GM13977 (cell line): ENCODE measurements around the gene WWOX.

ENCODE experiments used
- DNase-seq: peaks from one replicate; pipeline ENCODE4 v3.0.0; 2012; ENCODE audit warnings: low spot score
- in situ Hi-C: fragments of 300-500 bp; cut with MboI; formaldehyde crosslinking; loops from one replicate; pipeline ENCODE4 v1.12.0; 2022; ENCODE audit warnings: low sequenced_read_pairs, low pct_unique_long_range_greater_than_20kb, mixed read lengths, inconsistent platforms; ENCODE audit not compliant: unreplicated experiment
- TF ChIP-seq, protein P1 (sequence below): IDR thresholded peaks from 2 replicates; pipeline ENCODE4 v1.5.1; 2012; ENCODE audit warnings: mild to moderate bottlenecking, control low read depth; ENCODE audit not compliant: insufficient read depth; ENCODE audit errors: extremely low read depth, missing control alignments

WWOX gene

DNA sequence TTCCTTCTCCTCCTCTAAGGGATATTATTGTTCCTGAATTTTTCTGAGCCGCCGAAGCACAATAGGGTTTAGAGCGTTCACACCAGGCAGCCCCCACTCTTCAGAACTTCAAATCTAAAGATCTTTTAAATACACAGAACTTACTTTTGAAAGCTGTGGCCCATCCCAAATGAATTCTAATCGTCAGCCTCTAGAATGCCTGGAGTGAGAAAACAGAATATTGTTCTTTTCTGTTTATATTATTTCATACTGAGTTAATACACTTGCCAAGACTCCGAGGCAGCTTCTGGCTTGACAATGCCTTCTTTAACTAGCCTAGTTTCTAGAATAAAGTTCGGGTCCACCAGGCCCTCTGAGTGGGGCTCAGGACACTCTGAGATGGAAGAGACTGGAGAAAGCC is 405.6 kb downstream of the WWOX start:
- in situ Hi-C loops = loop anchor here (25.0 kb wide), 1 partner anchor 1107 kb away; the partner anchor contains the start of gene MAF
- DNase-seq = no peak
- TF ChIP-seq, protein P1, sequence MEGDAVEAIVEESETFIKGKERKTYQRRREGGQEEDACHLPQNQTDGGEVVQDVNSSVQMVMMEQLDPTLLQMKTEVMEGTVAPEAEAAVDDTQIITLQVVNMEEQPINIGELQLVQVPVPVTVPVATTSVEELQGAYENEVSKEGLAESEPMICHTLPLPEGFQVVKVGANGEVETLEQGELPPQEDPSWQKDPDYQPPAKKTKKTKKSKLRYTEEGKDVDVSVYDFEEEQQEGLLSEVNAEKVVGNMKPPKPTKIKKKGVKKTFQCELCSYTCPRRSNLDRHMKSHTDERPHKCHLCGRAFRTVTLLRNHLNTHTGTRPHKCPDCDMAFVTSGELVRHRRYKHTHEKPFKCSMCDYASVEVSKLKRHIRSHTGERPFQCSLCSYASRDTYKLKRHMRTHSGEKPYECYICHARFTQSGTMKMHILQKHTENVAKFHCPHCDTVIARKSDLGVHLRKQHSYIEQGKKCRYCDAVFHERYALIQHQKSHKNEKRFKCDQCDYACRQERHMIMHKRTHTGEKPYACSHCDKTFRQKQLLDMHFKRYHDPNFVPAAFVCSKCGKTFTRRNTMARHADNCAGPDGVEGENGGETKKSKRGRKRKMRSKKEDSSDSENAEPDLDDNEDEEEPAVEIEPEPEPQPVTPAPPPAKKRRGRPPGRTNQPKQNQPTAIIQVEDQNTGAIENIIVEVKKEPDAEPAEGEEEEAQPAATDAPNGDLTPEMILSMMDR = no peak

DNA sequence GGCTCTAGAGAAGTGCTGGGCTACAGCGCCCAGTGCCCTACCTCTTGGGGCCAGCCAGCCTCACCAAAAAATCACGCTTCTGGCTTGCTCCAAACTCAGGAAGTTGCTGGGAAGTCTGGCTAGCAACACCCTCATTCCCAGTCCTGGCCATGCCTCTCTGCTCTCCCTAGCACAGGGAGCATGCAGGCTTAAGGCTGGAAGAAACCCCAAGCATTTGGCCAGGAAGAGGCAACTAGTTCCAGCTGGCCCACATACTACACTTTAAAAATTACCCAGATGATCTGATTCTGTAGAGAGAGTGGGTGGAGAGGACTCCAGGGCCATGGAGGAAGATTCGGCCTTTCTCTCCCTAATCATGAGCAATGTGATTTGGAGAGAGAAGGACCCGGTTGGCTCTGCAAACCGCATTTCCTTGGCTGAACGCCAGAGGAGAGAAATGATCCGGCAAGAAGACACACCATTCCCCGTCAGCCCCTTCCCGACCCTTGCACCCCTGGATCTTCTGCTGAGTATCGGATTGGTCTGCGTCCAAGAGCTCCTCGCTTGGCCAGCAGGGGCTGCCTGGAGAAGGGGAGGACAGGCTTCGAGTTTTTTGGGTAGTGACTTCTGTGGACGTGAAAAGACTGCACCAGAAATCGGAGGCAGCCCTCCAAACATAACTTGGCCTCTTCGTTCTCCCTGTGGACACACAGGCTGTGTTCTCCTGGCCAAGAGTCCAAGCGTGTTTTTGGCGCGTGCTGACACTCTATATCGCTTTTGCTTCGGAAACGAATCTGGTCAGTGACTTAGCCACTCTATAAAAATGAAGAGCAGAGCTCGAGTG is 406.3 kb downstream of the WWOX start:
- TF ChIP-seq, protein P1 = no peak
- in situ Hi-C loops = loop anchor here (25.0 kb wide), 1 partner anchor 1107 kb away; the partner anchor contains the start of gene MAF
- no peak for DNase-seq

DNA sequence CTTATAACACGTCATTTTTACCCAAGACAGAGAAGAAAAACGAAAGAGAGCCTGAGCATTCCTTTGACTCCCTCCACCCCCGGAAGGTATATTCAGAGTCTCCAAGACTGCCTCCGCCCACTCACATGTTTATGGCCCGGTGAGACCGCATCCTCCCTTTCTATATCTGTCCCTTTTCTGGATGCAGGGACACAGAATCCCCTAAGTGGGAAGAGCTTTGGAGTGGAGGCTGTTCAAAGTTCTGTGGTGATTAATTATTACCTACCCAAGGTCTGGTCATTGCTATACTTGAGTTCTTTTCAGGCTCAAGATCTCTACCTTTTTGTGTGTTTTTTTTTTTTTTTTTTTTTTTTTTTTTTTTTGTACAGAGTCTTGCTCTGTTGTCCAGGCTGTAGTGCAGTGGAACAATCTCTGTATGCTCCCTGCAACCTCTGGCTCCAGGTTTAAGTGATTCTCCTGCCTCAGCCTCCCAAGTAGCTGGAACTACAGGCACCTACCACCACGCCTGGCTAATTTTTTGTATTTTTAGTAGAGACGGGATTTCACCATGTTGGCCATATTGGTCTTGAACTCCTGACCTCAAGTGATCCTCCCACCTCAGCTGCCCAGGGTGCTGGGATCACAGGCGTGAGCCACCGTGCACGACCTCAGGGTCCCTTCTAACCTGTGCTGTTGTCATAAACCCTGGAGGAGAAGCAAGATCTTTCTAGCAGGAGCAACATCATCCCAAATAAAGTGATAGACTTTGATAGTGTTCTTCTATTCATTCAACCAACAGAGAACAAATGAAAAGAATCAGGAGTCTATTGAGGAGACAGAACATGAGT is 407.1 kb downstream of the WWOX start:
- TF ChIP-seq, protein P1 = no peak
- in situ Hi-C loops = loop anchor here (25.0 kb wide), 1 partner anchor 1106 kb away; the partner anchor contains the start of gene MAF

DNA sequence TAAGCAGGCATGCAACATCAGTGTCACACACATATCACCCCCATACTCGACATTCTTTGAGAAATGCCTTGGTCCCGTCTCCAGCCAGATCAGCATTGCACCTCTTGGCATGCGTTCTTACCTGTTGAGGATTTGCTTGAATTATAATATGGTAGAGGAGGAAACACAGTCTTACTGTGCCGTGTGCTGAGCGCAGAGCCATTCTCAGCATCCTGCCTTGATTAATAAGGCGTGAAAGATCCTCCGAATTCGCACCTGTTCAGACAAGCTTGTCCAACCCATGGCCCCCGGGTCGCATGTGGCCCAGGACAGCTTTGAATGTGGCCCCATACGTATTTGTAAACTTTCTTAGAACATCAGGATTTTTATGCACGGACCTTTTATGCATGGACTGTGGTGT is 408.1 kb downstream of the WWOX start:
- in situ Hi-C loops = loop anchor here (25.0 kb wide), 1 partner anchor 1105 kb away; the partner anchor contains the start of gene MAF
- no peak for DNase-seq
- TF ChIP-seq, protein P1 = no peak

More for the DNA sequence above, 407.1 kb downstream of the WWOX start:
- DNase-seq = no peak

DNA sequence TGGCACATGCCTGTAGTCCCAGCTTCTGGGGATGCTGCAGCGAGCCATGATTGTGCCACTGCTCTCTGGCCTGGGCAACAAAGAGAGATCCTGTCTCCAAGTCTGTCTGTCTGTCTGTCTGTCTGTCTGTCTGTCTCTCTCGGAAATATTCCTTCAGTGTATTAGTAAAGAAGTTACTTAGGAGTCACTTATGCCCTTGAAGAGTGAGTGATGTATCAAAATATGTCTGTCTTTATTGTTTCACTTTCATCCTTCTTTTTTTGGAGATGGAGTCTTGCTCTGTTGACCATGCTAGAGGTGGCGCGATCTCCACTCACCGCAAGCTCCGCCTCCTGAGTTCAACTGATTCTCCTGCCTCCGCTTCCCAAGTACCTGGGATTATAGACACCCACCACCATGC is 410.5 kb downstream of the WWOX start:
- TF ChIP-seq, protein P1 = no peak
- in situ Hi-C loops = loop anchor here (25.0 kb wide), 1 partner anchor 1102 kb away; the partner anchor contains the start of gene MAF
- no peak for DNase-seq

DNA sequence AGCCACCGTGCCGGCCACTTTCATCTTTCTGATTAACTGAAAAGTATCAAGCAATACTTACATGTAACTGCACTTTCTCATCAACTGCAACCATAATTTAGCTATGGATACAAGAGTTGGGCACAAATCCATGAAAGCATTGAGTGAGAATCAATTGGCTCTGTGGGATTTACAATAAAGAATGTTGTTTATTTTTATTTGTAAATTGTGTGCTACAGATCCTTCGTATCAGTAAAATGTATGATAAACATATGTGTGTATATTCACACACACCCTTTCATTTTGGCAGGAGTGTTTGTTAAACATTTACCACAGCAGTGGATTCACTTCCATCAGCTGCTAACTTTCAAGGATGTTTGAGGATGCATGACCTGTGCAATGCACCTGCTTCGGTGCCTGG is 411.0 kb downstream of the WWOX start:
- TF ChIP-seq, protein P1 = no peak
- in situ Hi-C loops = loop anchor here (25.0 kb wide), 1 partner anchor 1102 kb away; the partner anchor contains the start of gene MAF
- no peak for DNase-seq
